ENCODE results near the gene RSPH9.
"Not testable (repeated sequence)": the region's sequence is repeated elsewhere in the genome, so short reads cannot be mapped to it uniquely, and the experiment has no call there.

The RSPH9 gene

DNA sequence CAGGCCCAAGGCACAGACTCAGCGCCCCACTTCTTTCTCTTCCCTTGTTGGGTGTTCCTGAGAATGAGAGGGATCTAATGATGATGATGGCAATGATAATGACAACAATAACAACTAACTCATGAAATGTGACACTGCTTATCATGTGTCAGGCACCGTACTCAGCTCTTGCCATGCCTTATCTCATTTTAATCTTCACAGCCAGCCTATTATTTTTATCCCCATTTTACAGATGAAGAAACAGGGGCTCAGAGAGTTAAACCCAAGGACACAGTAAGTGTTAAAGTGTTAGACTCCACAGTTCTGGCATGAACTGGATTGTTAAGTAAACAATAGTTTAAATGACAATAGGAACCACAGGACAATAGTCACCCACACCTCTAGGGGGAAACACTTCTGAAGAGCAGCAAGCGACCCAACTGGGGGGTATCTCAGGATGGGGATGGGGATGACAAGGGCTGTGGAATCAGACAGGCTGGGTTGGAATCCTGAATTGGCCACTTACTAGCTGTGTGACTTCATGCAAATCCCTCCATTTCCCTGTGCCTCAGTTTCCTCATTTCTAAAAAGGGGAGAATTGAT, 12.5 kb downstream of the RSPH9 start:
- H3K4me3 ChIP-seq (ENCODE audit: control insufficient read depth, low read depth, low read length), result no peak overlapping the region
- no peak for DNase-seq (ENCODE audit: low read depth)
- TF ChIP-seq, protein P1, sequence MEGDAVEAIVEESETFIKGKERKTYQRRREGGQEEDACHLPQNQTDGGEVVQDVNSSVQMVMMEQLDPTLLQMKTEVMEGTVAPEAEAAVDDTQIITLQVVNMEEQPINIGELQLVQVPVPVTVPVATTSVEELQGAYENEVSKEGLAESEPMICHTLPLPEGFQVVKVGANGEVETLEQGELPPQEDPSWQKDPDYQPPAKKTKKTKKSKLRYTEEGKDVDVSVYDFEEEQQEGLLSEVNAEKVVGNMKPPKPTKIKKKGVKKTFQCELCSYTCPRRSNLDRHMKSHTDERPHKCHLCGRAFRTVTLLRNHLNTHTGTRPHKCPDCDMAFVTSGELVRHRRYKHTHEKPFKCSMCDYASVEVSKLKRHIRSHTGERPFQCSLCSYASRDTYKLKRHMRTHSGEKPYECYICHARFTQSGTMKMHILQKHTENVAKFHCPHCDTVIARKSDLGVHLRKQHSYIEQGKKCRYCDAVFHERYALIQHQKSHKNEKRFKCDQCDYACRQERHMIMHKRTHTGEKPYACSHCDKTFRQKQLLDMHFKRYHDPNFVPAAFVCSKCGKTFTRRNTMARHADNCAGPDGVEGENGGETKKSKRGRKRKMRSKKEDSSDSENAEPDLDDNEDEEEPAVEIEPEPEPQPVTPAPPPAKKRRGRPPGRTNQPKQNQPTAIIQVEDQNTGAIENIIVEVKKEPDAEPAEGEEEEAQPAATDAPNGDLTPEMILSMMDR (conservative IDR thresholded peaks at IDR 0.05; ENCODE audit: control insufficient read depth, insufficient read depth, low read depth, low read length), result no peak

GRCh38 chr6:43658161-43658560, 13.3 kb downstream of the RSPH9 start:
- DNase-seq (ENCODE audit: low read depth), result no peak
- TF ChIP-seq, protein P1 (conservative IDR thresholded peaks at IDR 0.05; ENCODE audit: control insufficient read depth, insufficient read depth, low read depth, low read length), result no peak
- H3K4me3 ChIP-seq (ENCODE audit: control insufficient read depth, low read depth, low read length), result no peak overlapping the region

- not testable (repeated sequence) for H3K4me3 ChIP-seq (ENCODE audit: control insufficient read depth, low read depth, low read length); DNase-seq (ENCODE audit: low read depth)
These were observed 18.1 kb downstream of the RSPH9 start for GRCh38 chr6:43662948-43663347.

GRCh38 chr6:43665376-43665775, 20.5 kb downstream of the RSPH9 start:
- DNase-seq (ENCODE audit: low read depth), result no peak
- H3K4me3 ChIP-seq (ENCODE audit: control insufficient read depth, low read depth, low read length), result no peak overlapping the region
- TF ChIP-seq, protein P1 (conservative IDR thresholded peaks at IDR 0.05; ENCODE audit: control insufficient read depth, insufficient read depth, low read depth, low read length), result no peak

GRCh38 chr6:43666196-43666920, 21.5 kb downstream of the RSPH9 start:
- no peak overlapping the region for H3K4me3 ChIP-seq (ENCODE audit: control insufficient read depth, low read depth, low read length)
- TF ChIP-seq, protein P1 (conservative IDR thresholded peaks at IDR 0.05; ENCODE audit: control insufficient read depth, insufficient read depth, low read depth, low read length), result no peak
- no peak for DNase-seq (ENCODE audit: low read depth)

DNA sequence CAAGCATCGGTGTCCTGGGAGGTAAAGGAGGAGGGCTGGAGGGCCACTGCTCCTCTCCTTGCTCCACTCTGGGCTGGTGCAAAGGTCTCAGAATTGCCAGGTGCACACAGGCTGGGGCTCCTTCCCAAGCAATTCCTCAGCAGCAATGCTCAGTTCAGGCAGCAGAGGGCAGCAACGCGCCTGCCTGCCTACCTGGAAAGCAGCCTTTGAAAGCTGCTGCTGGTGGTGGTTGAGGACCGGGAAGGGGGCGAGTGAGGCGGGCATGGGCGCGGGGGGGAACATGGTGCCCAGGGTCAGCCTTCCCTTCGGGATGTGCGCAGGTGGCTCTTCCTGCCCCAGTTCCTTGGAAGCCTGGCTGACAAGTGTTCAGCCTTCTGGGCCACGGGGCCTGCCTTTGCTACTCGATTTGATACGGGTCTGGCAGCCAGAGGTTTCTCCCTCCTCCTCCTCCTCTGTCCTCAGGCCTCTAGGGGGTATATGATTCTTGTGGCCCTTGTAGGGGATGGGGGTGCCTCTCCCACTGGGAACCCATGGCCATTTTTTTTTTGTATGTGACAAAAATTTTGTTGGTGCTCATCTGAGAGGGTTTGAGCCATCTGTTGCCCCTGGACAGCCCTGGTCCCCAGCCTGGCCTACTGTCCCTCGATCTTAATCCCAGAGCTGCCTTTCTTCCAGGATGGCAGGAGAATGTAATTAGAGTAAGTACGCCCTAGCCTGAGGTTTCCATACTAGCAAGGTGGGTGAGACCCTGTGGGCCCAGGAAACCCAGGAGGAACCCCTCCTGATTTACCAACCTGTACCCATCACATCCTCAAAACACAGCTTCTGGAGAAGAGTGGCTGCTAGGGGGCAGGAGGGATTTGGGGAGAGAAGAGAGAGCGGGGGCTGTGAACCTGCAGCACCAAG, 22.7 kb downstream of the RSPH9 start:
- DNase-seq (ENCODE audit: low read depth), result peak; percentile 55
- H3K4me3 ChIP-seq (ENCODE audit: control insufficient read depth, low read depth, low read length), result no peak overlapping the region
- TF ChIP-seq, protein P1 (conservative IDR thresholded peaks at IDR 0.05; ENCODE audit: control insufficient read depth, insufficient read depth, low read depth, low read length), result peak; percentile 88

All from fibroblast of mammary gland (primary cell).